ENCODE data around the gene SORCS2.

- TF ChIP-seq, protein P1, sequence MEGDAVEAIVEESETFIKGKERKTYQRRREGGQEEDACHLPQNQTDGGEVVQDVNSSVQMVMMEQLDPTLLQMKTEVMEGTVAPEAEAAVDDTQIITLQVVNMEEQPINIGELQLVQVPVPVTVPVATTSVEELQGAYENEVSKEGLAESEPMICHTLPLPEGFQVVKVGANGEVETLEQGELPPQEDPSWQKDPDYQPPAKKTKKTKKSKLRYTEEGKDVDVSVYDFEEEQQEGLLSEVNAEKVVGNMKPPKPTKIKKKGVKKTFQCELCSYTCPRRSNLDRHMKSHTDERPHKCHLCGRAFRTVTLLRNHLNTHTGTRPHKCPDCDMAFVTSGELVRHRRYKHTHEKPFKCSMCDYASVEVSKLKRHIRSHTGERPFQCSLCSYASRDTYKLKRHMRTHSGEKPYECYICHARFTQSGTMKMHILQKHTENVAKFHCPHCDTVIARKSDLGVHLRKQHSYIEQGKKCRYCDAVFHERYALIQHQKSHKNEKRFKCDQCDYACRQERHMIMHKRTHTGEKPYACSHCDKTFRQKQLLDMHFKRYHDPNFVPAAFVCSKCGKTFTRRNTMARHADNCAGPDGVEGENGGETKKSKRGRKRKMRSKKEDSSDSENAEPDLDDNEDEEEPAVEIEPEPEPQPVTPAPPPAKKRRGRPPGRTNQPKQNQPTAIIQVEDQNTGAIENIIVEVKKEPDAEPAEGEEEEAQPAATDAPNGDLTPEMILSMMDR (IDR thresholded peaks at IDR 0.05): no peak
- no peak for TF ChIP-seq POLR2A (IDR thresholded peaks at IDR 0.05)
Observed at GRCh38 chr4:7293703-7294102, 101.4 kb downstream of the SORCS2 start.

Data from right lobe of liver (tissue), 4 donors.